GM04504 (cell line): ENCODE data around the gene INPP5F.
A peak's percentile ranks its signal among the peaks of the same experiment; 100 is the strongest.
"Not testable (repeated sequence)": the region's sequence is repeated elsewhere in the genome, so short reads cannot be mapped to it uniquely, and the experiment has no call there.

Experiments used
- DNase-seq: peaks from one replicate; pipeline ENCODE4 v3.0.0-alpha.2; 2012; ENCODE audit warnings: low read depth

INPP5F gene

GRCh38 chr10:119867317-119867716 is 141.5 kb downstream of the INPP5F start:
- no peak for DNase-seq

GRCh38 chr10:119869398-119869797 is 143.5 kb downstream of the INPP5F start:
- not testable (repeated sequence) for DNase-seq

- DNase-seq: no peak
Measured at GRCh38 chr10:119871881-119872609, 146.2 kb downstream of the INPP5F start.

- DNase-seq: no peak
Measured at GRCh38 chr10:119872610-119872859, 146.7 kb downstream of the INPP5F start, which contains the start of gene MCMBP. Gene MCMBP (minus strand): TSS chr10:119872843. CDS start chr10:119872584, 259 bp downstream.

GRCh38 chr10:119872860-119873681 is 147.2 kb downstream of the INPP5F start:
- DNase-seq: peak; percentile 67

- no peak for DNase-seq
Measured at GRCh38 chr10:119878524-119878923, 152.7 kb downstream of the INPP5F start.
